ENCODE results near the gene GABBR2. TPM values are rescaled to one million over a fixed set of nuclear protein-coding genes. Genes with fewer than 3 reads are reported as not detected.

The GABBR2 gene
- polyA plus RNA-seq, 4 donors, result 2.7 to 5.0 (median 4.6) TPM

DNA sequence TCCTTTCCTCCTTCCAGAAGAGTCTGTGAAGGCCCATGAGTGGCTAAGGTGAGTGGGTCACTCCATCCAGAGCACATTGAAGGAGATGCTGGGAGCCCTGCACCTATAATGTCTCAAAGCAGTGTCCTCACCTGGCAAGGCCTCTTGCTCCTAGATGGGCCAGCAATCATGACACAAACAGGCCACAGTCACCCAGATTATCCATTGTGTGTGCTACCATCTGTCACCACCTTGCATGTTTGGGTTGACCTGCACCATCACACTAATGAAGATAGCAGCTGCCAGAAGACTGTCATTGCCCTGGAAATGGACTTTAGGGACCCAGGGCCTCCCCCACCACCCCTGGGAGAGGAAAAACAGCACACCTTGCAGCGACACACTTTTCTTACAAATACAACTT, 69.6 kb downstream of the GABBR2 start:
- no peak for DNase-seq (ENCODE audit: low read depth in 4 of 4, low spot score in 3 of 4)

DNA sequence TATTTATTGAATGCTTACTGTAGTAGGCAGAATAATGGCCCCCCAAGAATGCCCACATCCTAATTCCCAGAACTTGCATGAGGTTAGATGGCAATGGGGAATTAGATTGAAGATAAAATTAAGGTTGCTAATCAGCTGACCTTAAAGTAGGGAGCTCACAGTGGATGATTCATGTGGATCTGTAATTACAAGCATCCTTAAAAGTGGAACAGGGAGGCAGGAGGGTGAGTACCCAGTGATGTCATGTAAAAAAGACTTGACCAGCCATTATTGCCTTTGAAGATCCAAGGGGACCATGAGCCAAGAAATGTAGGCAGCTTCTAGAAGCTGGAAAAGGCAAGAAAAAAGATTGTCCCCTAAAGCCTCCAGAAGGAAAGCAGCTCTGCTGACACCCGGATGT, 71.4 kb downstream of the GABBR2 start:
- DNase-seq (ENCODE audit: low read depth in 4 of 4, low spot score in 3 of 4), result no peak

DNA sequence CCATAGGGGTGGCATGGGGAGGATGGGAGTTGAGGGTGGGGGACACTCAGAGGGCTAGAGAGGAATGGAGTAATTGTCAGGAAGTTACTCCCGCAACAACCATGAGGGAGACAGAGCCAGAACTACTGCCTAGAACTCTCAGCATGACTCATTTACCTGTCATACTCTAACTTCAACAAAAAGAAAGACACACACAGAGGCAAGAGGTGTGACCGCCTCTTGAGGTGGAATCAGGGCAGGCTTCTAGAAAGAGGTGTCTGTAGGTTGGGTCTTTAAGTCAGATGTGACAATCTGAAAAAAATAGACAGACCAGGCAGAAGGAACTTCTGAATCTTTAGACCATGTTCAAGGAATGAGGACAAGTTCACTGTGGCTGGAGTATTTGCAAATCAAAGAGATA, 73.4 kb downstream of the GABBR2 start:
- no peak for DNase-seq (ENCODE audit: low read depth in 4 of 4, low spot score in 3 of 4)

DNA sequence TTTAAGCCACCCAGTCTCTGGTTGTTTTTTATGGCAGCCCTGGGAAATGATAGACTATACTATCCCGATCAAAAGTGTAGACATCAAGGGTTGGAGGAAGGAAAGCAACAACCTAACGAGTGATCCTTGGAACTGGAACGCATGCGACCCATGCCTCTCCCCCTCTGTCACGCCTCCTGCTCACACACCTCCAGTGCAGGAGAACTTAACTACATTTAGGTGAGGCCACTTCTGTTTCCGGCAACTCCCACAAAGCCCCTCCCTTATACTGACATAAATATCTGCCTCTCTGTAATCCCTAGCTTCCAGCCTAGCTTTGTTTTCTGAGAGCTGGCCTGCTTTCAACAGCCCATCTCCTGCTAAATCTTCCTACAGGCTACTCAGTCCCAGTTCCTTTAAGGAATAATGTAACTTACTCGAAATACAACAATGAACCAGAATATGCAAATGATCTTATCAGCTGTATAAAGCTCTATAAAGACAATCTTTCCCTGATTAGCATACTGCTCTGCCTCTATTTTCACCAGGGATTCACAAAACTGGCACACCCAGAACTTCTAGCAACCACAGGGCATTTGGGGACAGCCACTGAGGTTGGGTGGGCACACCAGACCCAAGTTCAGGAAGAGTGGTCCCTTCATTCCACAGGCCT, 73.9 kb downstream of the GABBR2 start:
- DNase-seq (ENCODE audit: low read depth in 4 of 4, low spot score in 3 of 4), result peak in 2 of 4 donors; percentile 10 to 15

DNA sequence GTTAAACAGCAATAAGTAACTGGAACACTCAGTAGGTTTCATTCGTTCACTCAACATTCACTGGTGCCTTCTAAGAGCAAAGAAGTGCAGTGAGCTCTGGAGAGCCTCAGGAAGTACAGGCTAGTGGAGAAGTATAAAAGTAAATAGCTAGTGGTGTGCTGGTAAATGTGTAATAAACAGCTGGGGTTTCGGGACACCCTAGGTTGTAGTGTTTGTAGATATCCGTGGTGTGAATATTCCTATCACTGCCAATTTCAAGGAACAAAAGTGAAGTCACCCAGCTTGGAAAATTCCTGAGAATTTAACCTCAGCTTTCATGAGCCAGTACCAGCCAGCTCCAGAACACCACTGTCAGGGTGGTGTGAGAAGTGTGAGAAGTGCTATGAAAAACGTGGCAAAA, 75.9 kb downstream of the GABBR2 start:
- no peak for DNase-seq (ENCODE audit: low read depth in 4 of 4, low spot score in 3 of 4)

DNA sequence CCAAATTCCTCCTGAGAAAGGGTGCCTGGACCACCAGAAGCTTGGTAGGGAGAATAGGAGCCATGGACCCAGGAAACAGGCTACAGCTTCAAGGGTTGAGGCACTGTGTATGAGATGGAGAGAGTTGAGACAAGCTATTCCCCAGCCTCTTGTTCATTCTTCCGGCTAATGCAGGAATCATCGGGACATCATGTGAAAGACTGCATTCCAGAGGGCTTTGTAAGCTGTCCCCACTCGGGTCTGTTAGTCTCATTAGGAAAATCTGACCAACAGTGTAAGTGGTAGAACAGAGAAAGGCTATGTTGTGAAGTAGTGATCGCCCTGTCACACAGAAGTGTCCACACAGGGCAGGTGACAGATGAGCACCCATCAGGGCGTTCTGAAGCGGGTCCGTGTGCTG, 81.4 kb downstream of the GABBR2 start:
- DNase-seq (ENCODE audit: low read depth in 4 of 4, low spot score in 3 of 4), result no peak

DNA sequence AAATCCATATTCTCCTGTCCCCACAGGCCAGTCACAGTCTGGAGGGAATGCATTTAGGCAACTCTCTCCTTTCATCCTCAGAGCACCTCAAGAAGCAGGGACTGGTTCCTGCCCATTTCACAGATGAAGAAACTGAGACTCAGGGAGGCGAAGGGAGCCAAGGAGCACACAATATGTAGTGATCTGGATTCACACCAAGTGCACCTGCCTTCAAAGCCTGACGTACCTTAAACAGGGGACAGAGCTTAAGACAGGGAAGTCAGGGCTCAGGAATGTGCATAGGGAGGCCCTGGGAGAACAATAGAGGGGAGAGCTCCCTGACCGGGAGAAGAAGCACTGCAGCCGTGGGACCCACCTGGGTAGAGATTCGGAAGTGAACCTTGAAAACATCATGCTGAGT, 83.0 kb downstream of the GABBR2 start:
- no peak for DNase-seq (ENCODE audit: low read depth in 4 of 4, low spot score in 3 of 4)

DNA sequence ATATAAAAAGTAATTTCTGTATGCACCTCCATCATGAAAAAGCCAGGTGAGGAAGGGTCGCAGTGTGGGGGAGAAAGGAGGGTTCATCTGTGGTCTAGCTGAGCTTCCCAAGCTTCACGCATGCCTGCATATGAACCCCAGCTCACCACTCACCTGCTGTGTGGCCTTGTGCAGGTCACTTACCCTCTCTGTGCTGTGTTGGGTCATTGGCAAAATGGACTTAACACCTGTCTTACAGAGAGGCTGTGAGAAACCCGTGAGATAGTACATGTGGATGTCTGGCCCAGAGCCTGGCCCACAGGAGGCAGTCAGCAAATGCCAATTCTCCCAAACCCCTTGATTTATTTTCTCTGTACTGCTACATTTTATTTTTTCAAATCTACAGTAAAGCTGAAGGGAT, 88.9 kb downstream of the GABBR2 start:
- DNase-seq (ENCODE audit: low read depth in 4 of 4, low spot score in 3 of 4), result no peak

DNA sequence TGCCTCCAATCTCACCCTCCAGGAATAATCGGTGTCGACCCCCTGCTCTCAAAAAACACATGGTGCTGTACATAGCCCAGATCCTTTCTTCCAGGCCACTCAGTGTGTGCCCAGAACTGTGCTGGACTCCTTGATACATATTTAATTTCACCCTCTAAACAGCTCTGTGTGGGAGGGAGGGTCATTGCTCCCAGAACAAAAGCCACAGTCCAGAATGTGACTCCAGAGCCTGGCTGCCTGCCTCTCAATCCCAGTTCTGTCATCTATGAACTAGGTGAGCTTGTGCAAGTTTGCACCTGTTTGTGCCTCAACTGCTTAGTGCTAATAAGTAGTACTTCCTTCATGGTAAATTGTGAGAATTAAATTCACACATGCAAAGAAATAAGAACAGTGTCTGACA, 93.1 kb downstream of the GABBR2 start:
- DNase-seq (ENCODE audit: low read depth in 4 of 4, low spot score in 3 of 4), result no peak

DNA sequence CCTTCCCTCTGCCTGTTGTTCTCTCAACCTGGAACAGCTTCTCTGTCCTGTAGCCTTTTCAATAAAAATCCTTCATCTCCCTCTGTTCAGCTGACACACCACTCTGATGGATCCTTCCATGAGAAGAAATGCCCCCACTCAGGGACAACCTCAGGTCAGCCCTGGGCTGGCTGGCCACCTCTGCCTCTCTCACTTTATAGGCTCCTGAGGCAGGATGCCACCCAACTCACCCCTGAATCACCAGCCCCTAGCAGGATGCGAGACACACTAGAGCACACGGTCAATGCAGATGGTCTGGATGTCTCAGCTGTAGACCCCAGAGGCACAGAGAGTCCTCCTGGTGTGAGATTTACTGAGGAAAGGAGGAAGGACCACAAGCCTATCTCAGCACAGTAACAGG, 93.8 kb downstream of the GABBR2 start:
- DNase-seq (ENCODE audit: low read depth in 4 of 4, low spot score in 3 of 4), result no peak

DNA sequence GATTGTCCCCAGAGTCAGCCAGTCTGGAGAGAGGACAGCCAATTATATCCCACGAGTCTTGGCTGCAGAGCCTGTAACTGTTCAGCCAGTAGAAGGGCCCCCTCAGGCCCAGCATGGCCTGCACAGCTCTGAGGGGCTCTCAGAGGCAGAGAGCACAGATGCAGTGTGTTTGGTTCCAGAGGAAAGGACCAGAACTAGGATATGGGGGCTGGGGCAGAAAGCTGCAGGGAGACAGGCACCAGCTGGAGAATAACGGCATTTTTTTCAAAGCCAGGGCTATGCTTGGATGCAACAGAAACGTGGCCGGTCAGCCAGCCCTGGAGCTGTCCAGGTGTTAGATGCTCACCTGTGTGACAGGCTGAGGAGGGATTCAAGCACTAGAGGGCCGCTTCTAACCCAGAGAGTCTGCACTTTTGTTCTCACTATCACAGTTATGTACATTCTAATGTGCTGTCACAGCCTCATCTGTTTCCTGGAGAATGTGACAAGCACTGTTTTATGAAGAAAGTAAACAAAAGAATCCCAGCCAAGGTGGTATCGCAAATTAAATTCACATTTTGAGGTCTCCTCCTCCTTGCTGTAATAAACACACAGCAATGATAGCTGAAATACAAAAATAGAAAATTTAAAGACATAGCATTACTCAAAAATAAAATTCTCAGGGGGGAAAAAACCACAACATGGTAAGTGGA, 96.5 kb downstream of the GABBR2 start:
- DNase-seq (ENCODE audit: low read depth in 4 of 4, low spot score in 3 of 4), result peak; percentile 4 to 27 (median 13)

DNA sequence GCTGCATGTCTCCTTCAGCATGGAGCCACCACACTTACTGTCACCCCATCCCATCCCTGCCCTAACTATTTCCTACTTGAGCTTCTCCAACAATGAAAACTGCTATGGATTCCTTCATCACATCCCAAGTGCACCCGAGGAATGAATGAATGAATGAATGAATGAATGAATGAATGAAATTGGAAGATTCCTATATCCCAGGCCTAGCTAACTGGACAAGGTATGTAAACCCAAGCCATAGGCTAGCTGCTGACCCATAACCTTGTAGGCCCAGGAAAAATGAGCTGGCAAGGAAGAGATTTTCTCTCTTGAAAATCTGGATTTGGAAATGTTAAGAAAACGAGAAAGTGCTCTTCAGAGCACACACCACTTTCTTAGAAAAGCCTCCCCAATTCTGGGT, 97.4 kb downstream of the GABBR2 start:
- DNase-seq (ENCODE audit: low read depth in 4 of 4, low spot score in 3 of 4), result no peak

DNA sequence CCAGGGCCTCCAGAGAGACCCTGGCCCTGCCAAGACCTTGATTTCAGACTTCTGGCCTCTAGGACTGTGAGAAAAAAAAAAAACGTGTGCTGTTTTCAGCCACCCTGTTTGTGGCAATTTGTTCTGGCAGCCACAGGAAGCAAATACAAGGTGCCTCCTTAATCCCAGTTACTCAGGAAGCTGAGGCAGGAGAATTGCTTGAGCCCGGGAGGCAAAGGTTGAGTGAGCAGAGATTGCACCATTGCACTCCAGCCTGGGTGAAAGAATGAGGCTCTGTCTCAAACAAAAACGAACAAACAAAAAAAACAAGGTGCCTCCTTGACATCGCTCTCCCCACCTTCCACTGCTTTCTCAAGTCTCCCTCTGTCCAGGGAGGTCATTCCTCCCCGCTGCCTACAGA, 98.0 kb downstream of the GABBR2 start:
- no peak for DNase-seq (ENCODE audit: low read depth in 4 of 4, low spot score in 3 of 4)

DNA sequence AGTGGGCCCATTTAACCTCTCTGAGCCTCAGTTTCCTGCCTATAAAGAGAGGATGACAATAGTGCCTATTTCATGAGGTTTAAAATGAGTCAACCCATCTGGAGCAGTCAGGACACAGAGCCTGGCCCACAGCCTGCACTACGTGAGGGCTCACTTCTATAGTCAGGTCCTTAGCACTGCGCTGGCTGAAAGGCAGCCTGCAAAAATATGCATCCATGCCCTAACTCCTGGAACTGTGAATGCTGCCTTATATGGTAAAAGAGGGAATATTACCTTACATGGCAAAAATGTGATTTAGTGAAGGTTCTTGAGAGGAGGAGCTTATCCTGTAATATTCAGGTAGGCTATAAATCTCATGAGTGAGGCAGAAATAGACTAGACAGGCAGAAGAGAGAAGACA, 98.5 kb downstream of the GABBR2 start:
- DNase-seq (ENCODE audit: low read depth in 4 of 4, low spot score in 3 of 4), result no peak

DNA sequence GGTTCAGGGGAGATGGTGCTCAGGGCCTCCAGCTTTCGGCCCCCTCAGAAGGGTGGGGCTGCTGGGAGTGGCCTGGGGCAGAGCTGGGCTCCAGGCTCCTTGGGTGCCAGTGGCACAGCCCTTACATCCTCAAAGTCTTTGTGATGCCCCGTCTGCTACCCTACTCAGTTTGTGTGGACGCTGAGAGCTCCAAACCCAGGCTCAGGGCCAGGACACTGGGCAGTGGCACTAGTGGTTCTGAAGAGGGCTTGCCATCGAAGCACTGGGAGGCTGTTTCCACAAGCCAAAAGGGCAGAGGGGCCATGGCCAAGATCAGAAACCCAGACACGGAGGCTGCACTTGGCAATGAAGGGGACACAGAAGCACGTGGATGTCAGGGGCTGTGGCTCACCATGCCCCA, 99.1 kb downstream of the GABBR2 start:
- no peak for DNase-seq (ENCODE audit: low read depth in 4 of 4, low spot score in 3 of 4)

DNA sequence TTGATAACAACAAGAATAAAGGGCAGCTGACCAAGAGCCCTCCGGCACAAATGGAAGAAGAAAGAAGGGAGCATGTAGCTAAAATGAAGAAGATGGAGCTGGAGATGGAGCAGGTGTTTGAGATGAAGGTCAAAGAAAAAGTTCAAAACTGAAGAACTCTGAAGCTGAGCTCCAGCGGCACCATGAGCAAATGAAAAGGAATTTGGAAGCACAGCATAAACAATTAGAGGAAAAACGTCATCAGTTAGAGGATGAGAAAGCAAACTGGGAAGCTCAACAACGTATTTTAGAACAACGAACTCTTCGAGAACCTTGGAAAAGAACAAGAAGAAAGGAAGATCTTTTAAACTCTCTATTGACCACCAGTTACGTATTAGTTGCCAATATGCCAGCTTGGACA, 100.9 kb downstream of the GABBR2 start:
- no peak for DNase-seq (ENCODE audit: low read depth in 4 of 4, low spot score in 3 of 4)

DNA sequence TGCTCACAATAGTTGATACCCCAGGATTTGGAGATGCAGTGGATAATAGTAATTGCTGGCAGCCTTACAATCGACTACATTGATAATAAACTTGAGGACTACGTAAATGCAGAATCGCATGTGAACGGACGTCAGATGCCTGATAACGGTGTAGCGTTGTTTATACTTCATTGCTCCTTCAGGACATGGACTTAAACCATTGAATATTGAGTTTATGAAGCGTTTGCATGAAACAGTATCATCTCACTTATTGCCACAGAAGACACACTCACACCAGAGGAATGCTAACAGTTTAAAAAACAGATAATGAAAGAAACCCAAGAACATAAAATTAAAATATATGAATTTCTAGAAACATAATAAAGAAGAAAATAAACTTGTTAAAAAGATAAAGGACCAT, 101.6 kb downstream of the GABBR2 start:
- DNase-seq (ENCODE audit: low read depth in 4 of 4, low spot score in 3 of 4), result no peak

DNA sequence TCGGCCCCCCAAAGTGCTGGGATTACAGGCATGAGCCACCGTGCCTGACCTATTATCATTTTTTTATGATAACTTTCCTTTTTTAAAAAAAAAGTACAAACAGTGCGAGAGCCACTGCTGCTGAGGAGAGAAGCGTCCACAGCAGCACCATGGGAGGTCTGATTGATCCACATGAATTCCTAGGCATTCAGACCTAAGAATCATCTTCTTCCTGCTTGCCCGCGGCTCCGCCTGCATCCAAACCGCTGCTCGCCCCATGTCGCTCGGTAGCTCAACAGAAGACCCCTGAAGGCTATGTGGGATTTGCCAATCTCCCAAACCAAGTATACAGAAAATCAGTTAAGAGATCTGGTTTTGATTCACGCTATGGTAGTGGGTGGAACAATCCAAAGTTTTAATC, 102.0 kb downstream of the GABBR2 start:
- DNase-seq (ENCODE audit: low read depth in 4 of 4, low spot score in 3 of 4), result no peak

DNA sequence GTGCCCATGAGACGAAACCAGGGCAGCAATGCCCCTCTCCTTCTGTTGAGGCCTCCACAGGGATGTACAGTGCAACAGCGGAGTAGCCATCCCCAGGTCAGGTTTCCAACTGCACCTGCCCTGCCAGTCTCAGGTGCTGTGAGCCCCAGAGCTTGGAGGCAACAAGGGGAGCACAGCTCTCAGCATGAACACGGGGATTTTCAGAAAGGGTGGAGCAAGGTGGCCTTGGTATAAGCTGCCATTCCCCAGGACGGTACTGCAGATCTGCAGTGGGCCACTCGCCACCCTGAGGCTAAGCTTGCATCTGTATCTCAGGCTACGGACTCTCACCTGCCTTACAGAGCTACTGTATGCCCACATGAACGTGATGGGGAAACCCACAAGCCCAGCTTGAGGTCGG, 103.6 kb downstream of the GABBR2 start:
- no peak for DNase-seq (ENCODE audit: low read depth in 4 of 4, low spot score in 3 of 4)

DNA sequence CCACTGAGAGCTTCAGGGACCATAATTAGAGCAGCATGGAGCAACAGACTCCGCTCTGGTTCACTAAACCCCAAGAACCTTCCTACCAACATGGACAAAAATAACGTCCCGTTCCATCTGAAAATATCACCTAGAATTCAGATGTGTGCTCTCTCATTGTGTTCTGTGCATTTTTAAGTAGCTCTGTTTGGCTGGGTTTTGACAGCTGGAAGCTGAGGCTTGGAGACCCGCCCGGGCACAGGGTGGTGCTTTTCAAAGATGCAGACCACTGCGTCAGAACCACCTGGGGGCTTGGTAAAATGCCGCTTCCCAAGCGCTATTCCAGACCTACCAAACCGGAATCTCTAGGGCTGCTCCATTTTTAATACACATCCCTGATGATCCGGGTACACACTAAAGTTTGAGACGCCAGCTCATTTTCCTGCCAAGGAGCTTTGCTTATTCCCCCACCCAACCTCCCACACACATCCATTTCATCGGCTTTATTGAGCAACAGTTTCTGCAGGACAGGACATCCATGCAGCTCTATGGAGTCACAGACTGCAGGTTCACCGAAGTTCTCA, 104.8 kb downstream of the GABBR2 start:
- DNase-seq (ENCODE audit: low read depth in 4 of 4, low spot score in 3 of 4), result no peak

DNA sequence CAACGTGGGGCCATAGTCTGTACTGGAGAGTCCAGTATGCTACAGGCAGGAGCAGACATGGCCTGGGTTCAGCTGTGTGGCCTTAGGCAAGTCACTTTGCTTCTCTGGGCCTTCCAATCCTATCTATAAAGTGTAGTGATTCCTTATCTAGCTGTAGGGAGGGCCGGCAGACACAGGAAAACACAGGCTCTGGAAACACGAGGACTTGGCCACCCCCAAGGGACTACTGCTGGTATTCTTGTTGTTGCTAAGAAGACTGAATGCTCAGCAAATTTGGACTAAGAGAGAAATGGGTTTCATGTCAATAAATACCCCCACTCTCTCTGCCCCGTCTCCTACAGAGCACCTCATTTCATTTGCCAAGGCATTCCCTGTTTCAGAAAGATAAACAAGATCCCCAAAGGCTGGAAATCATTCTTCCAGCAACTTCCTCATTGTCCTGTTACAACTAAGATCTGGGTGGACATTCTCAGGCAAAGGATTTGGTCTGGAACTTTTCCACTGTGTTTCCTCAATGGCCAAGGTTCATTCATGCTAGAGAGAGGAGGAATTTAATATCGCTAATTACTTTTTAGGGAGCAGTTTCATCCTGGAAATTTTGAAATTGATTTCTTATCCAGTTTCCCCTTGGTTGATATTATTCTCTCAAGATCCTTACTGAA, 105.8 kb downstream of the GABBR2 start:
- no peak for DNase-seq (ENCODE audit: low read depth in 4 of 4, low spot score in 3 of 4)

DNA sequence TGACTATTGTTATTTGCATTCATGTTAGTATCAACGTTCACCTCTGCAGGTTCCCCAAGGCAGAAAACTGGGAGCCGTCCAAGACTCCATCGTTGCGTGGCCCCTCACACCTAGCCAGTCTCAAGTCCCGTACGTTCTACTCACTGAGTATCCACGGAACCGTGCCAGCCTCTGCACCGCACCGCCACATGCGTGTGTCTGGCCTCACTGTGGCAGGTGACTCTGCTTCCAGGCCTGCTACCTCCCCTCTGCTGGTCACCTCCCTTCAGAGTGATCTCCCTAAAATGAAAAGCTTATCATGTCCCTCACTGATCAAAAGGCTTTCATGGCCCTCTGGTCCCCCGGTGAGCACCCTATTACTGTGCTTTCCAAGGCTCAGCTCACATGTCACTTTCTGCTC, 108.1 kb downstream of the GABBR2 start:
- no peak for DNase-seq (ENCODE audit: low read depth in 4 of 4, low spot score in 3 of 4)

Data from right renal pelvis (tissue), 4 donors.